Activated CD4-positive, alpha-beta T cell treated with anti-CD3 and anti-CD28 coated beads, Interleukin-2, amount 50 U/mL, for 16 hours (primary cell): ENCODE measurements around the gene AKT1.

Experiments
- DNase-seq: peaks from one replicate; pipeline ENCODE4 v3.0.0-alpha.2; 2020

The AKT1 gene

DNA sequence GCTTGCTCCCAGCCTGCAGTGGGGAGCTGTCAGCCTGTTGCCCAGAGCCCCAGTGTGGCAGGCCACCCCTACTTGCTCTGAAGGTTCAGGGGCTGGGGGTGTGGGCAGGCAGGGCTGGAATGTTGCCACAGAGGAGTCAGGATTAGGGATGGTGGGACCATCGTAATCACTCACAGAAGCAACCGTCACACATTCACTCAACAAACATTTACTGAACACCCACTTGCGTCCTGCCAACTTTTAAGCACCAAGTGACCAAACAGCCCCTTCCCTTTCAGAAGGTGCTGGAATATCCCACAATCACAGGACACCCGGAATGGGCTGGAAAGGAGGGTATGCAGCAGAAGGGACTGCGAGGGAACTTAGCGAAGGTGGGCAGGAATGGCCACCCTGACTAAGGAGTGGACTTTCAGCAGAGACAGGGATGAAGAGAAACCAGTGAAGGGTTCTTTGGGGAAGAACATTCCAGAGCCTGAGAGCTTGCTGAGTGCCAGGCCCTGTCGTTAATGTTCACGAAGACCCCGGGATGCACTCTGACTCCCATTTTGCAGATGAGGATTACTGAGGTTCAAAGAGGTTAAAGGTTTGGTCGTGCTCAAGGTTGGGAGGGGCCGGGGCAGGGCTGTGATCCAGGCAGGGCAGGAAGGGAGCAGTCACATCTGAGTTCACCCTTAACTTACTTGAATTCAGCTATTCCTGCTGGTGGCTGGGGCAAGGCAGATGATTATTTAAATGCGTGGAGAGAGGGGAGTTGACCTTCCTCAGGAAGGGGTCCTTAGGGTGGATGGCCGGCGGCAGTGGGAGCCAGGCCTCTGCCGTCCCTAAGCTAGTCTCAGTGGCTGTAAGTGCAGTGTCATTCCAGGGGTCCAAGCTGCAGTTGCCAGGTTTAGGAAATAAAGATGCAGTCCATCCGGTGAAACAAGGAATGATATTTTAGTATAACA, 3.0 kb upstream of the AKT1 start:
- DNase-seq, result no peak

DNA sequence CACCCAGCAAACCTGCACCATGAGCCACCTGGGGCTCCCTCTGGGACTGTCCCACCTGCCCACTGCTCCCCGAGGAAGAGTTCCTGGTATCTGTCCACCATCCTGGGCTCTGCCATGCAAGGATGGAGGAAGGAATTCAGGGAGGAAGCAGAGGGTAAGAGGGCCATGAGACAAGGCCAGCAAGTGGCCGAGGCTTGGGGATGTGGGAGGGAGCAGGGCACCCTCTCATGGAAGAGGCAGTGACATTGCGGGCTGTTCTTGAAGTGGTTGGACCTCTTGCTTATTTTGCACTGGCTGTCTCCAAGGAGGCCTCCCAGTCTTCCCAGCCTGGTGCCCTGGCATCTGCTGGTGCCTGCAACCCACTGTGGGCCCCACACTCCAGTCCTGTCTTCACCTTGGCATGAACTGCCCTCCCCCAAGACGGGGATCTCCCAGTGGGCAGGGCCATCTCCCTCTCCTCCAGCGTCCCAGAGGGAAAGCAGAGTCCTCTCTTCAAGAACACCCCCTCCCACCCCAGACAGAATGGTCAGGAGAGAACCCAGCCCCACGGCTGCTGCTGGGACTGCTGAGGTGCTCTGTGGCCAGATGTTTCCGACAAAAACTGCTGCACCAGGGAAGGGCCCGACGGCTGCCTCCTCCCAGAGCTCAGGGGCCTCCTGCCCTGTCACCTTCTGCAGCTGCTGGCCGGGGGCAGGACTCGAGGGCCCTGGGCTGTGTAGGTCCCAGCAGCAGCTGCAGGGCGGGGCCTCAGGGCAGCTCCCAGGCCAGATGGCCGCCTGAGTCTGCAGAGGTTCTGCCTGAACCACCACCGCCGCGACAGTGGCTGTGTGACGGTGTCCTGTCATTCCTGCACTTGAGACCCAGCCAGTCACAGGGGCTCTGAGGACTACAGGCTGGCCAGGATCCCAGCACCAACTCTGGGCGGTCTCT, 1.8 kb upstream of the AKT1 start:
- DNase-seq, result no peak

DNA sequence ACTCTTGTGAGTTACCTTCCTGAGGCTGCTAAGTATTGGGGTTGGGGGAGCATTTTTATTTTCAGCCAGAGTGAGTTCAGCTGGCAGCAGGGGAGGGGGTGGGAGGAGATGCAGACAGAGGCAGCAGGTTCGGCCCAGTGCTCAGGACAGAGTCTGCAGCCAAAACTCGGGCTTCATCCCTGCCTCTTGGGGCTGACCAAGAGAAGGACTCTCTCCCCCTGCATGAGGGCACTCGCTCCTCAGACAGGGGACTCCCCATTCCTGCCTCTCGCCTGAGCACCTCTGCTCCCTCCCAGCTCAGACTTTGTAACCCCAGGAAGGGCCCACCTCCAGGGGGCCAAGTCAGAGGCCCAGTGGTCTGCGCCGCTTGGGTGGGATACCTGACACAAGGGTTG, 1.1 kb upstream of the AKT1 start:
- no peak for DNase-seq

DNA sequence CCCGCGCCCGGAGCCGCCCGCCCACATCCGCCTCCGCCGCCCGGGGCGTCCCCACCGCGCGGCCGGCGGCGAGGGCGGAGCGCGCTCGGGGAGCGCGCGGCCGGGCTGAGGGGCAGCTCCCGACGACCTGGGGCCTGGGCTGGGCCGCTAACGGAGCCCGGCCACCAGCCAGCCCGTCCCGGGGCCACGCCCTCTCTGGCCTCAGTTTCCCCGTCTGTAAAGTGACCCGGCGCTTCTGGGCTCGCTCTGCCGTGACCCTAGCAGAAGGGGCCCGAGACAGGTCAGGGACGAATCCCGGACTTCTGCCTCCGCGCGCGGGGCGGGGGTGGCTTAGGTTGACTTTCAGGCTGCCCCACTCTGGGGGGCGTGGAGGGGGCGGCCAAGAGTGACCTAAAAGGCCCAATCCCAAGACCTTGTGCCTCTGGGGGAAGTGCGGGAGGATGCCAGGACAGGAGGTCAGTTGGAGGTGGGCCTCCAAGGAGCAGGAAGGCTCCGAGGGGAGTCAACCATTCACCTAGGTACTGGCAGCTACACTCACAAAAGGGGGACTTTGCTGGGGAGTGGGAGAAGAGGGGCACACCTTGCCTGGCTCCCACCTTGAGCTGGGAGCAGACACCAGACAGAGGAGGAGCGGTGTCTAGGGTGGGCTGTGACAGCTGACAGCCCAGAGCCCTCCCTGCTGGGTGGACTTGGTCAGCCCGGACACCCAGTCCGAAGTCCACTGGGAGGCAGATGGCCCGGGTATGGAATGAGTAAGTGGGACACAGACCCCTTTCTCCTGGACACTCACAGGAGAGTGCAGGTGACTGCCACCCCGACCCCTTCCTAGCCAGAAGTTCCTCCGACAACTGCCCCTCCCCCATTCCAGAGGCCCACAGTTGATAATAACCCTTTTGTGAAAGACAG, 486 bp upstream of the AKT1 start:
- peak; percentile 55 for DNase-seq

DNA sequence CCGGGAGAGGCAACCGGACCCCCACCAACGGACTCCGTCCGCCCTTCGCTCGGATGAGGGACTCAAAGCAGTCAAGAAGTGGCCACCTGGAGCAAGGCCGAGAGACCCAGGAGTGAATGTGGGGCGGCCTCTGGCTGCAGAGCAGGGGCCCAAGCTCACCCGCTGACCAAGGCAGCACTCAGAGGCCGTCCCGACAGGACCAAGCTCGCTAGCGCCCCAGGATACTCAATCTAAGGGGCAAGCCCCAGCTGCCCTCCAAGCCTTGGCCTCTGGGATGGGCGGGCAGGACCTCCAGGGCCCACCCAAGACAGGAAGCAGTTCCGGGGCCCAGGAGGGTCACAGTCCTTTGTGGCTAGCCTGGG, 936 bp downstream of the AKT1 start:
- no peak for DNase-seq

DNA sequence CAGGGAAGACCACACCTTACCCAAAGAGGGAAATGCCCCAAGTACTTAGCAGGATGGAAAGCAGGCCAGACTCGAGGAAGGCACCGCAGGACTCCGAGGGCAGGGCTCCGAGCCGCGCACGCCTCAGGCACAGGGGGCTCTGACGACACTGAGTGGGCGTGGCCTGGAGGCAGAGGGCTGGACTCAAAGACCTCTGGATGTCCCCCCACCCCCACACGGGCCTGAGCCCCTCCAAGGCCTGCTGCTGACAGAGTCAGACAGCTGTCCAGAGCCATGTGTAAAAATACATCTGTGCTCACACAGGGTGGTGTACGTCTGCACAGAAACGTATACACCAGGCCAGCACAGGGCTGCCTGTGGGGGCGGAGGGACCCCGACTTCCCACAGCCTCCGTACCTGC, 1.4 kb downstream of the AKT1 start:
- DNase-seq, result peak; percentile 59

DNA sequence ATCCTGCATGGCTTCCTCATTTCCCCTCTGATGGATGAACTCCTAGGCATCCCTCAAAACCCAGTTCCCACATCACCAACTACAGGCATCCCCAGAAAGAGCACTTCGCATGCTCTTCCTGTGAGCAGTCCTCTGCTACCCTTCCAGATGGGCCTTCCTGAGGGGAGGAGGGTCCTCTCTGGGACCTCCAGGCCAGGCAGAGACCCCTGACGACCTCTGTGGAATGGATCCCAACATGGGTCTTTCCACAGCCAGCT, 1.9 kb downstream of the AKT1 start:
- DNase-seq, result no peak

DNA sequence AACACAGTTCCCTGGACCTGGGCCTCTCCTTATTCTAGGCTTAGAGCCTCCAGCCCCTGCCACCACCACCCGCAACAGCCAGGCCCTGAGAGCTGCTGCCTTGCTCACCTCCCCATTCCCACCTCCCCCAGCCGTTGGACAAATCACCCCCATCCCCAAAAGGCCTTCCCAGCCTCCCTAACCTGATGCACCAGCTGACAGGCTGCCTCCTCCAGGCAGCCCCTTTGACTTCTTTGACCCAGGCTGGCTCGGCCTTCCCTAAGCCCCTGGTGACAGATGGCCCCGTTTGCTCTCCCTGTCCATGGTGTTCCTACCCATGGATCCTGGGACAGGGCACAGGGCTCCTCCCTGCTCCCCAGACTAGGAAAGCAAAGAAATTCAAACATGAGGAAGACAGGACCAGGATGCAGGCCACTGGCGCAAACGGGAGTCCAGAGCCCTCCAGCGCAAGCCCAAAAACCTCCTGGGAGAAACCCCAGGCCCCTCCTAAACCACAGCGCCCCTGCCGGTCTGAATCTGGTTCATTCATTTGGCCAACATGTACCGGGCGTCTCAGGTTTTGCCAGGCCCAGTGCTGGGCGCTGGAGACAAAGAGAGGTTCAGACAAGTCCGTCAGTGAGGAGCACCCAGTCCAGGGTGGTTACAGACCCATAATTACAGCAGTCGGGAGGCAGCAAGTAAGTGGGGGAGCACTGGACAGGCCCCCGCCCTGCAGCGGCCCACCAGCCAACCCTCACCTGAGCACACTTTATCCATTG, 2.4 kb downstream of the AKT1 start:
- DNase-seq, result no peak

DNA sequence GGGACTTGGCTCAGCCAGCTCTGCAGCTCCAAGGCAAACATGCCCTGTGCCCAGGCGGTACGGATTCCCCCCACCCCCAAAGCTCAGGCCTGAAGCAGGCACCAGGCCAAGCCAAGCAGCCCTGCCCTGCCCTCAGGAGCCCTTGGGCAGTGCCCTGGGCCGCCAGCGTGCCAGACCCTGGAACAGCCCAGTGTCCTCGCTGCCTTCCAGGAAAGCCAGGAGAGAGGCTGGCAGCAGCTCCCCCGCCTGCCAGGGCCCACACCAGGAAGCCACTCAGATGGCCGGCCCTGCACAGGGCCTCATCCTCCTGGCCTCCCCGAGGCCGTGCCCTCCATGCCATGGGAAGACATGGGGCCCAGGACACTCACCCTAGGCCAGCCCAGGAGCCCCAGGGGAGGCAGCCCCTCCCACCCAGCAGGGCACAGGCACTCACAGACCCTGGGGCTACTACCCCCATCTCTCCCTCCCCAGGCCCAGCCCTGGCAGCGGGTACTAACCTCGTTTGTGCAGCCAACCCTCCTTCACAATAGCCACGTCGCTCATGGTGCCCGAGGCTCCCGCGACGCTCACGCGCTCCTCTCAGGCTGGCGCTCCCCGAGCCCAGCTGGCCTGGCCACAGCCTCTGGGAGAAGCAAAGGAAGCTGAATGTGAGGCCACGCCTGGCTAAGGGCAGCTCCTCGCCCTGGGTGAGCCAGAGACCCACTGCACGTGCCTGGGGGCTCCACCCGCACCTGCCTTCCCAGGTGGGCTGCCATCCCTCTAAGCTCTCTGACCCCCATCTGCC, 3.3 kb downstream of the AKT1 start:
- no peak for DNase-seq

DNA sequence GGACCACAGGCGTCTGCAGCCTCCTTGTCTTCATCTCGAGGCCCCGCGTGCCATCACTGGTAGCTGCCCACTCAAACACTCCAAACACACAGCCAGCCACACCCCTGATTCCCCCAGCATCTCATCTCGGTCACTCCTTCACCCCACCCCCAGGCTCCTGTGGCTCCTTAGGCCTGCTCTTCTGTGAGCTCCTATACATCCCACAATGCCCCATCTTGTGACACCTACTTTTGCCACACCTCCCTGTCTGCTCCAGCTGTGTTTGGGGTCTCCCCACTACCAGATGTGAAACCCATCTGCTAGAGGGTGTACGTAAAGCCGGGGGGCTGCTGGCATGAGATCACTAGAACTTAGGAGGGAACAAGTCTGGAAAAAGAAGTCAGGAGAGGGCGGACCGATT, 4.1 kb downstream of the AKT1 start:
- no peak for DNase-seq

DNA sequence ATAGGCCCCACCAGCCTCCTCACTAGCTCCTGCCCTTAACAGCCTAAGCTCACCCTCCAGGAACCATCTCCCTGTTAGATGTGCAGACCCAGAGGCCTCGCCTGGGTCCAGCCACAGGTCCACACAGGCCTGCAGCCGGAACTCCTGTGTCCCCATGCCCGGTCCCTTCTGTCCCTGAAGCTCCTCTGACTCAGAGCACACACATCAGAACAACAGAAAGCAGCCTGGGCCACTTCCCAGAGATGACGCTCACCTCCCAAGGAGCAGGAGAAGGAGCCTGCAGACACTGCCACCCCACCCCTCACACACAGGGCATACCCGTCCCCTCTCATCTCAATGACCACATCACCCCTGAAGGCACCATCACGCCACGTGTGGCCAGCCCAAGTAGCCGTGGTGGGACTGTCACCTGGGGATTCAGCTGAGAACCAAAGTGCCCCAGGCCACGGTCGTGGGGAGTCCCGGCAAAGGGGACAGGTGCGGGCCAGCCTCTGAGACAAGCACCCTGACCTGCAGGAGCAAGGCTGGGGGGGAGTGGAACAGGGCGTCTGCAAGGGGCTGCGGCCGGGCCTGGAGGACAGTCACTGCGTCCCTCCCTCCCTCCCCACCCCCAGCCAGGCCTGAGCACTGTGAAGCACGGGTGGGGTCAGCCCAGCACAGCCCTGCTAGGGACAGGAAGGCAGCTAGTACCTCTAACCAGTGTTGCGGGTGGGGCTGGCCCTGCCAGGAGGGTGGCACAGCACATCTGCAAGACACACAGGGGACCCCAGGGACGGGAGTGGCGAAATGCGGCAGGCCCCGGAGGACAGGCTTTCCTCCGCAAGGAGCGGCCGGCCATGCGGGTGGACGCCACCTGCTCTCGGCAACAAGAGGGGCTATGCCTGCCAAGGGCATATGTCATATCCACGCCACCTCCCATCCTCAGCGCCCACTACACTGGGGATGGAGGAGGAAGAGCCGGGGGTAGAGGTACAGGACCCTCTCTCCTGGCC, 5.5 kb downstream of the AKT1 start:
- DNase-seq, result no peak

DNA sequence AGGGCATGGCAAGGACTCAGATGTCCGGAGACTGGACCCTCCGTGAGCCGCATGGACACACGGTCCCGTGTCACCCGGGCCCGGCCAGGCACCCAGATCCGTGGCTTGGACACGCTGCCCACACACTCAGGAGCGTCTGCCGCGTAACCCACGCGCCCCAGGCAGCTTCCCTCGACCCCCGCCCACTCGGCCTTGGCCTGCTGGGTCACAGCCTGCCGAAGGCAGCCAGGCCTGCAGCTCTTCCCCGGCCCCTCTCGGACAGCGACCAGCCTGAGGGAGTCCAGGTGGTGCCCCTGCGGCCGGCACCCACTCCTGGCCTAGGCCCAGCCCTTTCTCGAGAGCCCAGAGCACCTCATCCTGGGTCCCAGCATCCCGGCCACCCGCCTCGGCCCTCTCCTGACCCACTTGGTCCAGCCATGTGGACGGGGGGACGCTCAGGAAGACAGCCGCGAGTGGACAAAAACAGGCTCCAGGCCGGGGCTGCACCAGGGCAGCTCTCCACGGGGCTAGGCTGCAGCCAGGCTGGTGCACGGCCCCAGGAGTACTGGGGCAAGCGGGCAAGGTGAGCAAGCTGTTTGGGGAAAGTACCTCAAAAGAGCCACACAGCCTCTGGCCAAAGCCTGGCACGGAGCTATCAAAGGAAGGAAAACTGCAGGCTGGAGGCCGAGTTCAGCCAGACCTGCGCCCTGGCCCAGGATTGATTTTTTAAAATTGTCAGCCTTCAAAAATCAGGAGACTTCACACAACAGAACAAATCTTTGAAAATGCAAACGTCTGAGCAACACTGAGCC, 6.5 kb downstream of the AKT1 start:
- no peak for DNase-seq

DNA sequence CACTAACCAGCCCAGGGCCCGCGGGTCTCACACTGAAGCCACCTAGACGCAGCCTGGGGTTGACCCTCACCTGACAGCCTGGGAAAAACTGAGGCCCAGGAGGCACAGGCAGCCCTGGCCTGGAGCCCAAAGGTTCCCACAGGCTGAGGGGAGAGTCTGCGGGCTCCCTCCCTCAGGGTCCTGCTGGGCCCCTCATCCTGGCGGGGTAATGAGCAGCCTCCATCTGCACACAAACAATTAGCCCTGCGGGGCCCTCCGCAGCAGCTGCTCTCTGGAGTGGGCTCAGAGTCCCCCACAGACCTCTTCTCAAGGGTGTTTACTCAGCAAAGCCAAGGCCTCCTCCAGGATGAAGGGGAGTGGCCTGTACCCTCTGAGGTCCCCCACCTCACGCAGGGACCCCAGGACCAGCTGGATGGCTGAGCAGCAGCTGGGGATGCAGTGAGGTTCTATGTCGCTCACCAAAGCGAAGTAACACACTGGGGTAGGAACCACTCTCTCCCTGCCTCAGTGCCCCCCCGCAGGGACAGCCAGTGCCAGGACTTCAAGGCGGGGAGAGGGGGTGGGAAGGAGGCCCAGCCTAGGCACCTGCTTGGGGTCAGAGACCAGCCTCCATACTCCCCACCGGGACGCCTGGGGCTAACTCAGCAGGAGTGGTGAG, 7.3 kb downstream of the AKT1 start:
- no peak for DNase-seq

DNA sequence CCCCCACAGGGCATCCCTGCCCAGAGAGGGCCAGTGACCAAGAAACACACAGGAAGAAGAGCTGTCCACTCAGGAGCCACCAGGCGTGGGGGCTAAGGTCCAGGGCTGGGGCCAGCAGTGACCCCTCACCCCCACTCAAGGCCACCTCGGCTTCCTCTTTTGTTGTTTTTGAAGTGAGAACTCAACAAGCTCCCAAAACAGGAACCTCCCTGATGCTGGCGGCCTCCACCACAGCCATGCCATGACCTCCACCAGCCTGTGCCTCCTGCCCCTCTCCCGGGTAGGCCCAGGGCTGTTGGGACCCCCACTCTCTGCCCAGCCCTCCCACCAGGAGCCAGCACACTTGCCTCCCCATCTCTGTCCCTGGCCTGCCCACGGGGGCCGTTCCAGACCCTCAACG, 7.8 kb downstream of the AKT1 start:
- no peak for DNase-seq

DNA sequence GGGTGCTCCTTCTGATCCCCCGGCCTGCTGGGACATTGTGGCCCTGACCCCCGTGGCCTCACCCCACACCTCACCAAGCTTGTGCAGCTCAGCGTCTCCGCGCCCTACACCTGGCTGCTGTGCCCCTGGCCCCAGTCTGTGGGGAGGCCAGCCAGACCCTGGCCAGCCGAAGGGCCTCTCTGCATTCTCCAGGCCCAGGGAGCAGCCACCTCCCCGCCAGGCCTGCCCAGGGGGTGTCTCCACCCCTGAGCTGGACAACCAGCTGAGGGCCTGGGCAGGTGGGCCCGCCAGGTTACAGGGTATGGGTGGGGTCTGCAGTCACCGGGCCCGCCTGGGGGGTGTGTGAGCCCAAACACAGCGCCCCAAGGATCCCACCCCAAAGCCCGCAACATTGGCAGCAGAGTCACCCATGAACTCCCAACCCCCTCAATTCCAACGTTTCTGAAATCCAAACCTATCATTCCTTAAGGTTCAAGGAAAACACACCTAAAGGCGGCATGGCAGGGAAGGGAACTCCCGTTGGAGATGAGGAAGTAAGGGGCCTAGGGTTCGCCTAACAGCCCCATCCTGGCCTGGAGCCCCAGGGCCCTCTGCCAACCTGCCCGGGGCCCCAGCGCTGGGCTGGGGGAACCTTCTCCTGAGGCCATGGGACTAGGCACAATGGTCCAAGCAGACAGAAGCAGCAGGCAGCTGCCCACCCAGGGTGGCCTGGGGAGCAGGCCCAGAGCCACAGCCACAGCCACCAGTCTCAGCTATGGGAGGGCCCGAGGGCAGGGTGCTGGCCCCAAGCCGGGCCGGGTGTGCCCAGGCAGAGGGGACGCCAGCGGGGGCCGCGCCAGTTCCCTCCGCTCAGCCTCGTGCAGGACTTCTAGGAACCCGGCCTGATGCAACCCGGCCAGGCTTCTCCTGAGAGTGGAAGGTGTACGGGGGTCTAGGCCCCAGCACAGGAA, 8.5 kb downstream of the AKT1 start:
- no peak for DNase-seq

DNA sequence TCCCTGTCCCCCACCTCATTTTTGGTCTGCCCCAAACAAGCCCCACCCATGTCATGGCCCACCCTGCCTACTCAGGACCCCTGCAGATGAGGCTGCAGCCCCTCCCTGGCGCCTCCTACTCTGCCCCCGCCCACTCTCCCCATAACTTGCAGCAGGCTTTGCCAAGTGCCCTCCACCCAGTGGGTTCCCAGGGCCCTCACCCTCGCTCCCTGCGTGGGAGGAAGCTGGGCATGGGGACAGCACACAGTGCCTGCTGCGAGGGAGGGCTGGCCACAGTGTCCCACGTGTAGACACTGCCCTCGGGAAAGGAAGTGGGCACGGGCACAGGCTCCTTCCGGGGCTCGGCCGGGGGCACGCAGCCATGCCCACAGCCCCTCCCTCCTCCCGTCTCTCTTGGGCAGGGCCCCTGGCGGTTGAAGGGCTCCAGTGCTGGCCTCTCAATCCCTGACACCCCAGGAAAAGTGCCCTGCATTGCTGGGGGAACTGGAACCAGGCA, 9.4 kb downstream of the AKT1 start:
- DNase-seq, result no peak

DNA sequence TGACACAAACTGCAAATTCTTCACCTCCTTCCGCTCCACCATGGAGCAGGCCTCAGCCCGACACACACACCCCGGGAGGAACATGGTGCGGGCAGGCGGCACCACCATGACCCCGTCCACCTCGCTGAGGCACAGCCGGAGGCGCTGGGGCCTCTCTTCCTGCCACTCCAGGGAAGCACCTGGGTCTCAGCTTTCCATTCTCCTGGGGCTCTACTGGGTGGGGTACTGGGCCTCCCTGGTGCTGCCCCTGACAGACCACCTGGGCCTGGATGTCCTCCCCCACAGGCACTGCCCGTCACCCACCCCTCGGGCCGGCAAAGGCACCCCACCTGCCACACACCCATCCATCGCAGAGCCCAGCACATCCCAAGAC, 9.9 kb downstream of the AKT1 start:
- no peak for DNase-seq
